Measurements from ENCODE around the gene FBXL14. TPM values are rescaled to one million over a fixed set of nuclear protein-coding genes. Genes with fewer than 3 reads are reported as not detected.

The FBXL14 gene
- total RNA-seq, 1 donor: 11.2 TPM

DNA sequence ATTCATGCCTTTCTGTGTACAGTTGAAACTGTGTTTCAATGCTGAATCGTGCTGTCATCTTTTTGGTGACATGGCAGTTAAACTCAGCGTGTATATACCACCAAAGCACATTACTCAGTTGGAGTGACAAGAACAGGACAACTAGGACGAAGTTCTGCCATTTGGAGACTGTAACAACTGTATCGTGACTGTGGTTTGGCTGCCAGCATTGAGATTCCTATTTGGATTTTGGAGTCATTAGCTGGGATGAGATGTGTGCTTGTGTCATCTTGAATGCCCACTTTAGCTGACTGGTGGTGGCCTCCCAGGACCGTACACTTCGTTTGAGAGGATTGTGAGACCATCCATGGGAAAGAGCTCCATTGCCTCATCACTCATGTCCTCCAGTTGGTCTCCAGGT is 42.9 kb downstream of the FBXL14 start:
- TF ChIP-seq, protein P1, sequence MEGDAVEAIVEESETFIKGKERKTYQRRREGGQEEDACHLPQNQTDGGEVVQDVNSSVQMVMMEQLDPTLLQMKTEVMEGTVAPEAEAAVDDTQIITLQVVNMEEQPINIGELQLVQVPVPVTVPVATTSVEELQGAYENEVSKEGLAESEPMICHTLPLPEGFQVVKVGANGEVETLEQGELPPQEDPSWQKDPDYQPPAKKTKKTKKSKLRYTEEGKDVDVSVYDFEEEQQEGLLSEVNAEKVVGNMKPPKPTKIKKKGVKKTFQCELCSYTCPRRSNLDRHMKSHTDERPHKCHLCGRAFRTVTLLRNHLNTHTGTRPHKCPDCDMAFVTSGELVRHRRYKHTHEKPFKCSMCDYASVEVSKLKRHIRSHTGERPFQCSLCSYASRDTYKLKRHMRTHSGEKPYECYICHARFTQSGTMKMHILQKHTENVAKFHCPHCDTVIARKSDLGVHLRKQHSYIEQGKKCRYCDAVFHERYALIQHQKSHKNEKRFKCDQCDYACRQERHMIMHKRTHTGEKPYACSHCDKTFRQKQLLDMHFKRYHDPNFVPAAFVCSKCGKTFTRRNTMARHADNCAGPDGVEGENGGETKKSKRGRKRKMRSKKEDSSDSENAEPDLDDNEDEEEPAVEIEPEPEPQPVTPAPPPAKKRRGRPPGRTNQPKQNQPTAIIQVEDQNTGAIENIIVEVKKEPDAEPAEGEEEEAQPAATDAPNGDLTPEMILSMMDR (IDR thresholded peaks at IDR 0.05; ENCODE audit: insufficient read depth, low read length): no peak
- no peak for DNase-seq (ENCODE audit: low read depth)
- H3K4me3 ChIP-seq (ENCODE audit: low read depth, low read length): no peak overlapping the region

DNA sequence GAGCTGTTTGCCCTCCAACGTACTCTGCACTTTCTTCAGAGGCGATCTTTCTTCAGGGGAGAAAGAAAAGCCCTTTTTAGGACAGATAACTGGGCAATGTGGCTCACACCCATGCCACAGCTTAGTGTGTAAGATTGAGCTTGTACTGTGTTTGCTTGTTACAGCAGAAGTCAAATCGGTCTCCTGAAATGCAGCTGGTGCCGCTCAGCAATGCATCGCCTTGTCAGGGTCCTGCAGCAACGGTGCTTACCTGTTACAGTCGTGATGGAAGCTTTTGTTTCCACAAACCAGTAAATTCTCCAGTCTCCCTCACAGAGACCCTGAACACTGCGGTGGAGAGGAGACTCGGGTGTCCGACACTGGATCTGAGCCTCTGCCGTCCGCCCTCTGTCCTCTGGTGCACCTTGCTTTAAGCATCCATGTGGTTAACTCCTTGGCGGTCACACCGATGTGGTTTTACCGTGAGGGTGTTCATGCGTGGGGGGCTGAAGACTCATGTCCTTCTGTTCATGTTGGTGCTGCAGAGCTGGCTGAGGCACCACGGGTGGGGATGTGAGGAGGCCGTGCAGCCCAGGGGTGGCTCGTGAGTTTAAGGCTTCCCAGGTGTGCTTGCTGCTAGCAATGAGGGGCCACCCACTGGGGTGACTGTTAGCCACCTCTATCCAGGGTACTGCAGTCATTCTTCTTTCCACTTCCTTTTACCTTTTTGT is 47.3 kb downstream of the FBXL14 start:
- DNase-seq (ENCODE audit: low read depth): no peak
- H3K4me3 ChIP-seq (ENCODE audit: low read depth, low read length): no peak overlapping the region
- TF ChIP-seq, protein P1 (IDR thresholded peaks at IDR 0.05; ENCODE audit: insufficient read depth, low read length): no peak

DNA sequence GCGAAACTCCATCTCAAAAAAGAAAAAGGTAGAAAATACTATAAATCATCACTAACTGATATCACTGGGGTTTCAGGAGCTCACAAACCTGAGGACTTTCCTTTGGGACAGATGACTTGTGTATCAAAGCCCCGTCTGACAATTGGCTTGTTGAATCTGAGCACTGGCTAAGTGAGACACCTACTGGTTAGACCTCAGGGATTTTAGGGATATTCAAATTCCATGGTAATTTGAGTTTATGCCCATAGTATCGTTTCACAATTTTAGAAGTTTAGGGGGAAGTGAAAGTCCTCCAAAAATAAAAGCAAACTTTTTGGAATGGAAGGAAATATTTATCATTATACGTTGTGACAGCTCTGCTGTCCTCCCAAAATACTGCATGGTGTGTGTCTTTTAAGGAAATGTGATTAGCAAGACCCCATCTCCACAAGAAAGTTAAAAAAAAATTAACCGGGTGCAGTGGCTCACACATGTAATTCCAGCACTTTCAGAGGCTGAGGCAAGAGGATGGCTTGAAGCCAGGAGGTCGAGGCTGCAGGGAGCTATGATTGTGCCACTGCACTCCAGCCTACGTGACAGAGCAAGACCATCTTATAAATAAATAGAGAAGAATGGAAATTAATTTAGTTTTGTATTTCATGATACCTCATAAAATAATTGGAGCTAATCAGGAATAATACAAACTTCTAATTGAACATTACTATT is 49.2 kb downstream of the FBXL14 start:
- TF ChIP-seq, protein P1 (IDR thresholded peaks at IDR 0.05; ENCODE audit: insufficient read depth, low read length): peak; percentile 42
- peak; percentile 67 for DNase-seq (ENCODE audit: low read depth)
- no peak overlapping the region for H3K4me3 ChIP-seq (ENCODE audit: low read depth, low read length)

DNA sequence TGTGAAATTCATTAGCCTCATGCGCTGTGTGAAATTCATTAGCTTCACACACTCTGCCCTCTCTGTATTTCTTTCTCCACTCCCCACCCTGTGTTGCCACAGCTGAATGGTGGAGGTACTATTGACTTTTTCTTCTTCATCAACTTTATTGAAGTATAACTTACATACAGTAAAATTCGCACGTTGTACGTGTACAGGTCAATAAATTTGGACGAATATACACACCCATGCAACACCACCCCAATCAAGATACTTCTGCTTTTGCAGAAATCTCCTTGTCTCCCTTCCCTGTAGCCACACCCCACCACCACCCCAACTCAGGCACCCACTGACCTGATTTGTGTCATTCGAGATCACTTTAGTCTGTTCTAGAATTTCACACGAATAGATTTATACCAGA is 51.8 kb downstream of the FBXL14 start:
- no peak overlapping the region for H3K4me3 ChIP-seq (ENCODE audit: low read depth, low read length)
- DNase-seq (ENCODE audit: low read depth): no peak
- TF ChIP-seq, protein P1 (IDR thresholded peaks at IDR 0.05; ENCODE audit: insufficient read depth, low read length): no peak

DNA sequence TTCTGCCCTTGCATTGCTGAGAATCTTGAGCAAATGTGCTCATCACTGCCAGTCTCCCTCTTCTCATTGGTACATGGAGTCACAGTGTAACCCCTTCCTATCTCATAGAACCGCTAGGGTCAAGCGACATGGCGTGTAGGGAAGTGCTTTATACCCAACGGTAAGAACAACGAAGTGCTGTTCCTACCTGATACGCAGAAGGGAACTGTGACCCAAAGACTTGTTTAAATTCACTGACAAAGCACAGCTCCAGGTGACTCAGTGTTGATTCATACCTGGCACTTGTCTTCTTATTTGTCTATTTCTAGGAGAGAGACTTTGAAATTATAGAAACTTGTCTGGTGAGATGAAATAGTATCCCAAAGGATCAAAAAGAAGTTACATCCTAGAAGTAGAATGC is 53.7 kb downstream of the FBXL14 start:
- H3K4me3 ChIP-seq (ENCODE audit: low read depth, low read length): no peak overlapping the region
- DNase-seq (ENCODE audit: low read depth): peak; percentile 26
- TF ChIP-seq, protein P1 (IDR thresholded peaks at IDR 0.05; ENCODE audit: insufficient read depth, low read length): no peak

DNA sequence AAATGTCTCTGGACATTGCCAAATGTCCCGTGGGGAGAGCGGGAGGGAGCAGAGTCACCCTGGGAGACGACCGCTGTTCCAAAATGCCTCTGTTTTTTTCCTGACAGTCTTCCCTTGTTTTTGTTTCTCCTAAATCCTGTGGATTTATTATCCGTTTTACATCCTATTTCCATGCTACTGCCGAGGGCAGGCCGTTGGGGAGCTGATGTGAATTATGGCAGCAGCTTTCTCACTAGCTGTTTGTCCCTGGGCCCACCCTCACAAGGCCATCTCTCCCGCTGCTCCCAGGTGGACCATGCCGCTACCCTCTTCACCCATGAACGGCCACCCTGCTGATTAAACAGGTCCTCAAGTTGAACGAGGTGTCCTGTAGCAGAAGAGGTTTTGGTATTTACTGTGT is 55.2 kb downstream of the FBXL14 start:
- TF ChIP-seq, protein P1 (IDR thresholded peaks at IDR 0.05; ENCODE audit: insufficient read depth, low read length): no peak
- H3K4me3 ChIP-seq (ENCODE audit: low read depth, low read length): no peak overlapping the region
- DNase-seq (ENCODE audit: low read depth): no peak

All from fibroblast of the aortic adventitia (primary cell).